Measurements from ENCODE around the gene MIA2. TPM values are rescaled to one million over a fixed set of nuclear protein-coding genes. Genes with fewer than 3 reads are reported as not detected.

Gene MIA2
- total and polyA plus RNA-seq, 9 of the 15 experiments (the other 6 are each of a cell fraction or from before 2014, with no cell fraction given) = 6.0 to 21.8 (median 12.8) TPM

DNA sequence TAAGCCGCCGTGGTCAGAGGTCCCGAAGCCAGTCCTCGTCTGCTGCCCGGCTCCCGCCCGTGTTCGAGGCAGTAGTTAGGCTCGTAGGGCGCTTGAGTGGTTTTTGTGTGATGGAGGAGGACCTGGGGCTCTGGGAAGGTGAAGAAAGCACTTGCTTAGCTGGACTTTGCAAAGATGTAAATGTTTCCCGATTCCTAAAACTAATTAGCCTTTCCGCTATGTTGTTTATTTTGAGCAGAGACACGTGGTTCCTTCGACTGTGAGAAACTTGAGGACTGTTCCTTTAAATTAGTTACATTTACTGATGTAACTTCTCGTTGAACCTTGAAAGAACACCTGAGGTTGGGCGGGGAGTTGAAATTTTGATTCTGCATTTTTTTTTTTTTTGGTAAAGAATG lies 33.9 kb downstream of the MIA2 start (continued):
- peak in 1 of 2 experiments; percentile 28 for TF ChIP-seq AFF1 (IDR thresholded peaks at IDR 0.05; ENCODE audit: low read depth in 1 of 2, partially characterized antibody in 2 of 2)
- 0 out of 2 replicates have a peak, but pooled peaks have one; percentile 29 for TF ChIP-seq RAD51 (IDR thresholded peaks at IDR 0.05; ENCODE audit: borderline replicate concordance, low read depth)
- TF ChIP-seq SIN3A (IDR thresholded peaks at IDR 0.05; ENCODE audit: borderline replicate concordance in 2 of 2, control insufficient read depth in 1 of 2, low read depth in 2 of 2, low read length in 2 of 2) = no peak
- TF ChIP-seq ZNF165 (CRISPR knock-in tag; IDR thresholded peaks at IDR 0.05; ENCODE audit: borderline replicate concordance) = no peak
- no peak for TF ChIP-seq POLR3A (IDR thresholded peaks at IDR 0.05; ENCODE audit: borderline replicate concordance, extremely low read depth, insufficient read depth, insufficient read length)
- peak; percentile 71 for TF ChIP-seq EP400 (IDR thresholded peaks at IDR 0.05)
- TF ChIP-seq PRPF4 (IDR thresholded peaks at IDR 0.05; ENCODE audit: insufficient read depth, low read depth, low read length, poor library complexity, severe bottlenecking) = no peak
- no peak for TF ChIP-seq ADNP (tag; IDR thresholded peaks at IDR 0.05)
- TF ChIP-seq MYC (IDR thresholded peaks at IDR 0.05; ENCODE audit: low read depth, low read length) = peak; percentile 82; the same call in 1 of the 2 replicates
- no peak for TF ChIP-seq MYC (CRISPR knock-in tag; IDR thresholded peaks at IDR 0.05; ENCODE audit: borderline replicate concordance, low read depth)
- TF ChIP-seq, protein P1, sequence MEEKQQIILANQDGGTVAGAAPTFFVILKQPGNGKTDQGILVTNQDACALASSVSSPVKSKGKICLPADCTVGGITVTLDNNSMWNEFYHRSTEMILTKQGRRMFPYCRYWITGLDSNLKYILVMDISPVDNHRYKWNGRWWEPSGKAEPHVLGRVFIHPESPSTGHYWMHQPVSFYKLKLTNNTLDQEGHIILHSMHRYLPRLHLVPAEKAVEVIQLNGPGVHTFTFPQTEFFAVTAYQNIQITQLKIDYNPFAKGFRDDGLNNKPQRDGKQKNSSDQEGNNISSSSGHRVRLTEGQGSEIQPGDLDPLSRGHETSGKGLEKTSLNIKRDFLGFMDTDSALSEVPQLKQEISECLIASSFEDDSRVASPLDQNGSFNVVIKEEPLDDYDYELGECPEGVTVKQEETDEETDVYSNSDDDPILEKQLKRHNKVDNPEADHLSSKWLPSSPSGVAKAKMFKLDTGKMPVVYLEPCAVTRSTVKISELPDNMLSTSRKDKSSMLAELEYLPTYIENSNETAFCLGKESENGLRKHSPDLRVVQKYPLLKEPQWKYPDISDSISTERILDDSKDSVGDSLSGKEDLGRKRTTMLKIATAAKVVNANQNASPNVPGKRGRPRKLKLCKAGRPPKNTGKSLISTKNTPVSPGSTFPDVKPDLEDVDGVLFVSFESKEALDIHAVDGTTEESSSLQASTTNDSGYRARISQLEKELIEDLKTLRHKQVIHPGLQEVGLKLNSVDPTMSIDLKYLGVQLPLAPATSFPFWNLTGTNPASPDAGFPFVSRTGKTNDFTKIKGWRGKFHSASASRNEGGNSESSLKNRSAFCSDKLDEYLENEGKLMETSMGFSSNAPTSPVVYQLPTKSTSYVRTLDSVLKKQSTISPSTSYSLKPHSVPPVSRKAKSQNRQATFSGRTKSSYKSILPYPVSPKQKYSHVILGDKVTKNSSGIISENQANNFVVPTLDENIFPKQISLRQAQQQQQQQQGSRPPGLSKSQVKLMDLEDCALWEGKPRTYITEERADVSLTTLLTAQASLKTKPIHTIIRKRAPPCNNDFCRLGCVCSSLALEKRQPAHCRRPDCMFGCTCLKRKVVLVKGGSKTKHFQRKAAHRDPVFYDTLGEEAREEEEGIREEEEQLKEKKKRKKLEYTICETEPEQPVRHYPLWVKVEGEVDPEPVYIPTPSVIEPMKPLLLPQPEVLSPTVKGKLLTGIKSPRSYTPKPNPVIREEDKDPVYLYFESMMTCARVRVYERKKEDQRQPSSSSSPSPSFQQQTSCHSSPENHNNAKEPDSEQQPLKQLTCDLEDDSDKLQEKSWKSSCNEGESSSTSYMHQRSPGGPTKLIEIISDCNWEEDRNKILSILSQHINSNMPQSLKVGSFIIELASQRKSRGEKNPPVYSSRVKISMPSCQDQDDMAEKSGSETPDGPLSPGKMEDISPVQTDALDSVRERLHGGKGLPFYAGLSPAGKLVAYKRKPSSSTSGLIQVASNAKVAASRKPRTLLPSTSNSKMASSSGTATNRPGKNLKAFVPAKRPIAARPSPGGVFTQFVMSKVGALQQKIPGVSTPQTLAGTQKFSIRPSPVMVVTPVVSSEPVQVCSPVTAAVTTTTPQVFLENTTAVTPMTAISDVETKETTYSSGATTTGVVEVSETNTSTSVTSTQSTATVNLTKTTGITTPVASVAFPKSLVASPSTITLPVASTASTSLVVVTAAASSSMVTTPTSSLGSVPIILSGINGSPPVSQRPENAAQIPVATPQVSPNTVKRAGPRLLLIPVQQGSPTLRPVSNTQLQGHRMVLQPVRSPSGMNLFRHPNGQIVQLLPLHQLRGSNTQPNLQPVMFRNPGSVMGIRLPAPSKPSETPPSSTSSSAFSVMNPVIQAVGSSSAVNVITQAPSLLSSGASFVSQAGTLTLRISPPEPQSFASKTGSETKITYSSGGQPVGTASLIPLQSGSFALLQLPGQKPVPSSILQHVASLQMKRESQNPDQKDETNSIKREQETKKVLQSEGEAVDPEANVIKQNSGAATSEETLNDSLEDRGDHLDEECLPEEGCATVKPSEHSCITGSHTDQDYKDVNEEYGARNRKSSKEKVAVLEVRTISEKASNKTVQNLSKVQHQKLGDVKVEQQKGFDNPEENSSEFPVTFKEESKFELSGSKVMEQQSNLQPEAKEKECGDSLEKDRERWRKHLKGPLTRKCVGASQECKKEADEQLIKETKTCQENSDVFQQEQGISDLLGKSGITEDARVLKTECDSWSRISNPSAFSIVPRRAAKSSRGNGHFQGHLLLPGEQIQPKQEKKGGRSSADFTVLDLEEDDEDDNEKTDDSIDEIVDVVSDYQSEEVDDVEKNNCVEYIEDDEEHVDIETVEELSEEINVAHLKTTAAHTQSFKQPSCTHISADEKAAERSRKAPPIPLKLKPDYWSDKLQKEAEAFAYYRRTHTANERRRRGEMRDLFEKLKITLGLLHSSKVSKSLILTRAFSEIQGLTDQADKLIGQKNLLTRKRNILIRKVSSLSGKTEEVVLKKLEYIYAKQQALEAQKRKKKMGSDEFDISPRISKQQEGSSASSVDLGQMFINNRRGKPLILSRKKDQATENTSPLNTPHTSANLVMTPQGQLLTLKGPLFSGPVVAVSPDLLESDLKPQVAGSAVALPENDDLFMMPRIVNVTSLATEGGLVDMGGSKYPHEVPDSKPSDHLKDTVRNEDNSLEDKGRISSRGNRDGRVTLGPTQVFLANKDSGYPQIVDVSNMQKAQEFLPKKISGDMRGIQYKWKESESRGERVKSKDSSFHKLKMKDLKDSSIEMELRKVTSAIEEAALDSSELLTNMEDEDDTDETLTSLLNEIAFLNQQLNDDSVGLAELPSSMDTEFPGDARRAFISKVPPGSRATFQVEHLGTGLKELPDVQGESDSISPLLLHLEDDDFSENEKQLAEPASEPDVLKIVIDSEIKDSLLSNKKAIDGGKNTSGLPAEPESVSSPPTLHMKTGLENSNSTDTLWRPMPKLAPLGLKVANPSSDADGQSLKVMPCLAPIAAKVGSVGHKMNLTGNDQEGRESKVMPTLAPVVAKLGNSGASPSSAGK (IDR thresholded peaks at IDR 0.05) = peak; percentile 88
